Measurements from ENCODE around the gene TSPAN5.
"Not testable (repeated sequence)": the region's sequence is repeated elsewhere in the genome, so short reads cannot be mapped to it uniquely, and the experiment has no call there.

- TF ChIP-seq ZBTB49 (tag by site-specific recombination; IDR thresholded peaks at IDR 0.05; ENCODE audit: low read depth); ZNF184 (tag by site-specific recombination; IDR thresholded peaks at IDR 0.05): not testable (repeated sequence)
Measured at GRCh38 chr4:98705586-98705985, 47.2 kb upstream of the TSPAN5 start.

Measured in HEK293 (cell line).